Measurements from ENCODE around the gene VAPB.

GRCh38 chr20:58381627-58382026 lies 7.4 kb upstream of the VAPB start:
- no peak for TF ChIP-seq CTCF (optimal IDR thresholded peaks at IDR 0.05 in 1 of 3, IDR thresholded peaks at IDR 0.05 in 1 of 3, conservative IDR thresholded peaks at IDR 0.05 in 1 of 3; ENCODE audit: extremely low read depth in 1 of 3, insufficient read depth in 2 of 3, low read length in 3 of 3)
- TF ChIP-seq EZH2 (IDR thresholded peaks at IDR 0.05; ENCODE audit: low read length) = no peak
